Activated CD4-positive, CD25-positive, alpha-beta regulatory T cell treated with anti-CD3 and anti-CD28 coated beads, Interleukin-2, amount 50 U/mL, for 24 hours (primary cell): Measurements from ENCODE around the gene CYSRT1.

Experiments used
- ATAC-seq, 2 donors: fragments of 150-1000 bp; cut with Tn5 transposase; one replicate each; pipeline ENCODE4 v1.10.0; 2021; ENCODE audit warnings: mild to moderate bottlenecking in 1 of 2, moderate library complexity in 1 of 2

Gene CYSRT1

DNA sequence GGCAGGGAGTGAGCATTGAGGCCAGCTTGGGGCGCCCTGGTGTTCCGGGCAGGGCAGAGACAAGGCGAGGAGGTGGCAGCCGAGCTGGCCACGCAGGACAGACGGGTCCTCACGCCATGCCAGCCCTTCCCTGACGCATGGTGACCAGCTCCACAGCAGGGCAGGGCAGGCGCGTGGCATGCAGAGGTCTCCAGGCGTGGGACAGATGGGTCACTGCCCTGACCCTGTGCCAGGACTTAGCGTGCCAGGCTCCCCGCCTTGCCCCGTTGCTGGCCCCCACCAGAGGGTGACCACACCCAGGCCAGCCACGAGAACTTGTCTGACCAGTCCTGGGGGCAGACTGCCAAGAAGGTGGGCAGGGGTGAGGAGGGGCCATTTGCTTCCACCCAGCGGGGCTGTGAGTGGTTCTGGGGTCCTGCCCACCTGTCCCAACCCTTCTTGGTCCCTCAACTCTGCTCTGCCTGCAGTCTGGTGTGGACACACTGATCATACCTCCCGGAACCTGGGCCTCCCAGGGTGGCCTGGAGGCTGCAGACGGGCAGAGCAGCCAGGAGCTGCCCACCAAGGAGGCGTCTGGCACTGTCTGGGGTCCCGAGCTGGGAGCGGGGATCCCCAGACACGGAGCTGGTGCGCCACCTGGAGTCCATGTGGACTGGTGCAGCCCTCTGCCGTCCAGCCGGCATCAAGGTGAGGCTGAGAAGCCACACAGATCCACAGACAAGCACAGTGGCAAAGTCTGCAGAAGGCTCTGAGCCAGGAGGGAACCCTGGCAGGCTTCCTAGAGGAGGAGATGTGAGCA is 2.3 kb downstream of the CYSRT1 start, which contains the start of gene RNF224:
Gene RNF224 (plus strand): TSS at position 449 of the 799 bp plus-strand sequence. CDS start 834 bp downstream, outside the sequence.
- ATAC-seq: peak; percentile 30 to 33

DNA sequence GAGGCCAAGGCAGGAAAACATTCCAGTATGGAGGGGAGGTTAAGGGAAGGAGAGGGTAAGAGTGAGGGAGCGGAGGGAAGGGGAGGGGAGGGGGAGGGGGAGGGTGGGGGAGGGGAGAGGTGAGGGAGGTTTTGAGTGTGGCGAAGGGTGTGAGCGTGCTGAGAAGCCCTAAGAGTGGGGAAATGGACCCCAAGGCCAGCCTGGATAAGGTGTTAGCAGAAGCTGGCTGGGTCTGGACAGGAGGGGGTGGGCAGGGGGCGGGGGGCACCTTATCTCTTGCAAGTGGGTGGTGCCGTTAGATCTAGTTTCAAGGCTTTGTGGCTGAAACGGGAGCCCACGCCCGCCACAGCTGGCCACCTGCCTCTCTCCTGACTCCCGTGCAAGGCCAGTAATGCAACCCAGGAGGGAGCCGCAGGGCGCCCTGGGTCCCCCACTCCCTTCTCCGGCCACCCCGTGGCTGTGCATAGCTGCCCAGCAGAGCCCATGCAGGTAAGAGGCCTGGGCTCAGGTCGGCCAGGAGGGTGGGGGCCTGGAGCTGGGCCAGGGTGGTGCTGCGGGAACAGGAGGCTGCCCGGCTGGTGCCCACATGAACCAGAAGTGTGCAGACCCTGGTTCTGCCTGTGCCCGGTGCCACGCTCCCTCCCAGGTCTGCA is 3.0 kb downstream of the CYSRT1 start:
- ATAC-seq: no peak

DNA sequence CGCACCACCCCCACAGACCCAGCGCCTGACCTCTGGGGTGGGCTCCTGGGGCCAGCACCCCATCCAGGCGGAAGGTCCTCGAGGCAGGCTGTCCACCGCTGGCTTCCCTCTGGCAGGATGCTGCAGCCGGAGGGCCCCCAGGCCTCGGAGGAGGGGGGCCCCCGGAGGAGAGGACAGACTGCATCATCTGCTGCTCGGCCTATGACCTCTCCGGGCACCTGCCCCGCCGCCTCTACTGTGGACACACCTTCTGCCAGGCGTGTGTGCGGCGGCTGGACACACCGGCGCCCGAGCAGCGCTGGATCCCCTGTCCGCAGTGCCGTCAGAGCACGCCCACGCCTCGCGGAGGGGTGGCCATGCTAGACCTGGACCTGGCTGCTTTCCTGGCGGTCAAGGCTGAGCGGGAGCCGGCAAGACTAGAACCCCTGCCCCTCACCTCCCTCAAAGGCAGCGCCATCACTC is 3.6 kb downstream of the CYSRT1 start:
- no peak for ATAC-seq

DNA sequence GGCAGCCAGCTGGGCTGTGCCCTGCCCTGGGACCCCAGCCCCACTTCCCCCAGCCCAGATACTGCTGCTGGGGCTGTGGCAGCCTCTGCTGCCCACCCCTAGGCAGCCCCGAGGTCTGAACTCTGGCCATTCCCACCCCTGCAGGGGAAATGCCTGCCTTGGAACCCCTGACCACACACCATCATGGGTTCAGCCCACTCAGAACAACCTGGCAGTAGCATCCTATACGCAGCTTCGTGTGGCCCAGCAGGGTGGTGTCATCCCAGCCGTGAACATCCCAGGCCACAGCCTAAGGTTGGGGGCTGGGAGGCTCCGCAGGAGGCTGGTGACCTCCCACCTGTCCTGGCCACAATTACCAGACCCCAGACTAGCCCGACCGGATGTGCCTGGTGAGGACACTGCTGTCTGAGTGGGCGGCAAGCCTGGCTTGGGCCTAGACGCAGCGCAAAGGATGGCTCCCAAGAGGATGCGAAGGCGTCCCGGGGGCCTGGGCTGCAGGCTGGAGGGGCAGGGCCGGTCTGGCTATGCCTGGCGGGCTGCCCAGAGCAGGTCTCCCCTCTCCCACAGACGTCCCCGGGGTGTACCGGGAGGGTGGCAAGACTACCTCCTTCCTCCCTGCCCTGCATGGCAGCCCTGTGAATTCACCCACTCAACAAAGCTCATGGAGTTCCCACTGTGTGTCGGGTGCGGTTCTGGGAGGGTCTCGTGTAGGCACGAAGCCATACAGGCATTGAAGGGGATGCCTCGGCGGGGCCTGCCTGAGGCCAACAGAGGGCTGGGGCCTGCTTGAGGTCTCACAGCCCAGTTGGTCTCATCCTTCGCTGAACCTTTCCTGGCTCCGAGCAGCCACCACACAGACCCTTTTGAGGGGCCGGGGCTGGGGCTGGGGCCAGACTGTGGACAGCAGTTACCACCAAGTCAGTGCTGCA is 4.3 kb downstream of the CYSRT1 start:
- no peak for ATAC-seq

DNA sequence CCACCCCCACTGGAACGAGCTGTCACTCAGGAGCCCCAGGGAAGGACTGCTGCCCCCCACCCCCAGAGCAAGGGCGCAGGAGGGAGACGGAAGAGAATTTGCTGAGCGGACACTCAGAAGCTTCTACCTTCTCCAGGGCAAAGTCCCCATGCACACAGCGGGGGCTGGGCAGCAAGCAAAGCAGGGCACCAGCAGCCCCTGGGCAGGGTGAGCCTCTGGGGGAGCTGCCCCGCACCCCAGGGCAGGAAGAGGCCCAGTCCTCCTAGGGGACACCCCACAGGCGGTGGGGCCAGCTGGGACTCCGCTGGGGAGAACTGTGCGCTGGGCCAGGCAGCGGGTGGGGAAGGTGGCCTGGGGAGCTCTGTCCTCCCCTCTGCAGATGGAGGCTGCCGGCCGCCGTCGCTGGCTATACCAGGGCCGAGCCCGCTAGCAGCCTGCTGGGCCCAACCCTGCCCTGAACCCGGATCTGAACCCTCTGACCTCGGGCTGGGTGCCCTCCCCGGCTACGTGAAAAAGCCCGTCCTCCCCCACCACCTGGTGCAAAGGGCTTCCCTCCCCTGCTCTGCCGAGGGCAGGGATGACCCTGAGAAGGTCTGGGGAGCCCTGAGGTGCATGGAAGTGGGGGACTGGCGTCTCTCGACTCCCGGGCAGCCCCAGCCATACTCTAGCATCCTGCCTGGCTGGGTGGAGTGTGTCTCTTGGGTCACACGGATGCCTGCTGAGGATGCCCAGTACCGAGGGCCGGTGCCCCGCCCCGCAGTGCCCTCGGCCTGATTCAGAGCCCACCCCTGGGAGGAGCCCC is 5.1 kb downstream of the CYSRT1 start:
- ATAC-seq: no peak

DNA sequence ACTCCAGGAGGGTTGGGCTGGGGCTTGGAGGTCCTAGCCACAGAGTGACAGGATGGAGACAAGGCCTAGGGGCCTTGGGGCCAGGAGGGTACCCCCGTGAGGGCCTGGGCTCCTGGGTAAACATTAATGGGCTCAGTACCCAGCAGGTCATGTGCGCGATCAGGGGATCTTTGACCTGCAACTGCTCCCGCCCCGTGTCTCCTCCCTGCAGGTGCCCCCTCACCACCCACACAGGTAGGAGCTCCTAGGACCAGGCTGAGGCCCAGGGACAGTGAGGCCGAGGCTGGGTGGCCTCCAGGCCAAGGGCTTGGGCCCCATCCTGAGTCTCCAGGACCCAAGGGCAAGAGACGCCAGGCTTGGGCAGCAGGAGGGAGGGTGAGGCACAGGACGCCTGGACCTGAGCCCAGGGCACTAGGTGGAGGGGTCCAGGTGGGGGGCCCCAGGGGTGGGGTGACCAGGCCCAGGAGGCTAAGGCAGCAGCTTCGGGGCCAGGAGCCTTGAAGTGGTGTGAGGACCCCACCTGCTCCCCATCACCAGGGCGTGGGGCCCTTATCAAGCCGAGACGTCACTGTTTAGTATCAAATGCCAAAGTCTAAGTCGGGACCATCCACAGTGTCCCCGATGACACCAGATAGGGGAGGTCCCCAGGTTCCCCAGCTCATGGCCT is 5.9 kb downstream of the CYSRT1 start, which contains the start of gene SLC34A3:
Gene SLC34A3 (plus strand): TSS at position 197 of the 667 bp plus-strand sequence. CDS start 802 bp downstream, outside the sequence.
- ATAC-seq: no peak

DNA sequence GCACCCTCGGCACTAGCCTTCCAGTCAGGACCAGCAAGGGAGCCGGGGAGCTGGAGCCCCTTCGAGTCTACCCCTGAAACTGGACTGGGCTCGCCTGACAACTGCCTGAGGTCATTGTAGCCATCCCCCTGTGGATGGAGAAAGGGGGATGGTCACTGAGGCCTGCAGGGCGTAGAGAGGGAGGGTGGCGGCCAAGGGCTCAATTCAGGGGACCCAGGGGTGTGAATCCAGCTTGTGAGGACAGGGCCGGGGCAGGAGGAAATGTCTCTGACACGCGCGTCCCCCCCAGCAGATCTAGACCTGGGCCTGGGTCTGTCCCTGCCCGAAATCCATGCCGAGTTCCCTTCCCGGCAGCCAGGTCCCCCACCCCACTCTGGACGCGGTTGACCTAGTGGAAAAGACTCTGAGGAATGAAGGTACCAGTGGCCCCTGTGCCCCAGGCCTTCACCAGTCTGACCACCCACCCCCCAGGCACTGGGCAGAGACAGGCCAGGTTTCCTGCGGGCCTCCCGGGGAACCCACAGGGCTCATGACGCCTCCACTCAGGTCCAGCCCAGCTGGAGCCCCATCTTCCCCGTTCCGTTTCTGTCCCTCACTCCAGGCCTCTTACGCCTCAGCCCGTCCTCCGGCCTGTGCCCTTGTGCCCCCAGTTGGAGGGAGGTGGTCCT is 6.5 kb downstream of the CYSRT1 start:
- ATAC-seq: no peak

DNA sequence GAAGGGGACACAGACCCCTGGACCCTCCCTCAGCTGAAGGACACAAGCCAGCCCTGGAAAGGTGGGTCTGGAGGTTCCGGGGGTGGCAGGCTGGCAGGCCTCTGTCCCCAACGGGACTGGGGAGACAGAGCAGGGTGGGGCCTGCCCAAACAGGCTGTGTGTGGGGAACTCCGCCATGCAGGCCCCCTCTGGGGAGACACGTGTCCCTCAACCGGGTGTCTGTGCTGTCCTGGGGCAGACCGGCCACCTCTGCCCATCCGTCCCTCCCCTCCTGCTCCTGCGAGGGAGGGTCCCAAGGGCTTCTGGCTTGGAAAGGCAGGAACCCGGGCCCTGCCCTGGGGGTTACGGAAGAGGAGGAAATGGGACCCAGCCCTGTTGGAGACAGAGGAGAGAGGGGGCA is 7.1 kb downstream of the CYSRT1 start:
- no peak for ATAC-seq

DNA sequence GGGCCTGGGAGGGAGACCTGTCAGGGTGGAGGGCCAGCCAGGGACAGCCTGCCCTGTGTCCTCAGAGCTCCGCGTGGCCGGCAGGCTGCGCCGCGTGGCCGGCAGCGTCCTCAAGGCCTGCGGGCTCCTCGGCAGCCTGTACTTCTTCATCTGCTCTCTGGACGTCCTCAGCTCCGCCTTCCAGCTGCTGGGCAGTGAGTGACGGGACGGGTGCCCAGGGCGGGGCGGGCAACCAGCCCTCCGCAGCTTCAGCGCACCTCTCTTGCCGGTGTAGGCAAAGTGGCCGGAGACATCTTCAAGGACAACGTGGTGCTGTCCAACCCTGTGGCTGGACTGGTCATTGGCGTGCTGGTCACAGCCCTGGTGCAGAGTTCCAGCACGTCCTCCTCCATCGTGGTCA is 7.5 kb downstream of the CYSRT1 start:
- no peak for ATAC-seq

DNA sequence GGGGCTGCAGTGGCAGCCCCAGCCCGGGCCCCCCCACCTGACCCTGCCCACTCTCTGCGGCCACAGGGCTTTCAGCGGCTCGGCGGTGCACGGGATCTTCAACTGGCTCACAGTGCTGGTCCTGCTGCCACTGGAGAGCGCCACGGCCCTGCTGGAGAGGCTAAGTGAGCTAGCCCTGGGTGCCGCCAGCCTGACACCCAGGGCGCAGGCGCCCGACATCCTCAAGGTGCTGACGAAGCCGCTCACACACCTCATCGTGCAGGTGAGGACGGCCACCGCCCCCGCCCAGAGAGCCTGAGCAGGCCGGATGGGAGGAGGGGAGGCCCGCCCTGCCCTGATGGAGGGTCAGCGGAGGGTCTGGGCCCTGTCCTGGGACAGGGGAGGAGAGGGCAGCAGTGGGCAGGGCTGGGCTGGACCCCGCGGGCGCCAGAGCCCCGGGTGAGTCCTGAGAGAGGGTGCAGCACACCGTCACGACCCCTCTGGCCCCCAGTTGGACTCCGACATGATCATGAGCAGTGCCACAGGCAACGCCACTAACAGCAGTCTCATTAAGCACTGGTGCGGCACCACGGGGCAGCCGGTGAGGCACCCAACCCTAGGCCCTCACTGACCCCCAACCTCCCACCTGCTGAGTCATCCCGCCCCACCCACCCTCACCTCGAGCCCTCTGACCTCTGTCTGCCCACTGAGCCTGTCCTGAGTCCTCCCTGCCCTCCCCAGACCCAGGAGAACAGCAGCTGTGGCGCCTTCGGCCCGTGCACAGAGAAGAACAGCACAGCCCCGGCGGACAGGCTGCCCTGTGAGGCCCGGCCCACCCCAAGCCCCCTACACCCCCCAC is 8.4 kb downstream of the CYSRT1 start:
- ATAC-seq: no peak

DNA sequence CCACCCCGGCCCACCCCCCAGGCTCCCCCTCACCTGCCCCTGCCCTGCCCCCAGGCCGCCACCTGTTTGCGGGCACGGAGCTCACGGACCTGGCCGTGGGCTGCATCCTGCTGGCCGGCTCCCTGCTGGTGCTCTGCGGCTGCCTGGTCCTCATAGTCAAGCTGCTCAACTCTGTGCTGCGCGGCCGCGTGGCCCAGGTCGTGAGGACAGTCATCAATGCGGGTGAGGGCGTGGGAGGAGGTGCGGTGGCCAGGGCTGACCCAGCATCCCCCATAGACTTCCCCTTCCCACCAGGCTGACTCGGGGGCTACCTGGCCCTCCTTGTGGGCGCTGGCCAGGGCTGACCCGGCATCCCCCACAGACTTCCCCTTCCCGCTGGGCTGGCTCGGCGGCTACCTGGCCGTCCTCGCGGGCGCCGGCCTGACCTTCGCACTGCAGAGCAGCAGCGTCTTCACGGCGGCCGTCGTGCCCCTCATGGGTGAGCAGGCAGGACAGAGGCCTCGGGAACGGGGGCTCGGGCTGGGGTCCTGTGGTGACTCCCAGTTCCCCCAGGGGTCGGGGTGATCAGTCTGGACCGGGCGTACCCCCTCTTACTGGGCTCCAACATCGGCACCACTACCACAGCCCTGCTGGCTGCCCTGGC is 9.2 kb downstream of the CYSRT1 start:
- ATAC-seq: no peak

DNA sequence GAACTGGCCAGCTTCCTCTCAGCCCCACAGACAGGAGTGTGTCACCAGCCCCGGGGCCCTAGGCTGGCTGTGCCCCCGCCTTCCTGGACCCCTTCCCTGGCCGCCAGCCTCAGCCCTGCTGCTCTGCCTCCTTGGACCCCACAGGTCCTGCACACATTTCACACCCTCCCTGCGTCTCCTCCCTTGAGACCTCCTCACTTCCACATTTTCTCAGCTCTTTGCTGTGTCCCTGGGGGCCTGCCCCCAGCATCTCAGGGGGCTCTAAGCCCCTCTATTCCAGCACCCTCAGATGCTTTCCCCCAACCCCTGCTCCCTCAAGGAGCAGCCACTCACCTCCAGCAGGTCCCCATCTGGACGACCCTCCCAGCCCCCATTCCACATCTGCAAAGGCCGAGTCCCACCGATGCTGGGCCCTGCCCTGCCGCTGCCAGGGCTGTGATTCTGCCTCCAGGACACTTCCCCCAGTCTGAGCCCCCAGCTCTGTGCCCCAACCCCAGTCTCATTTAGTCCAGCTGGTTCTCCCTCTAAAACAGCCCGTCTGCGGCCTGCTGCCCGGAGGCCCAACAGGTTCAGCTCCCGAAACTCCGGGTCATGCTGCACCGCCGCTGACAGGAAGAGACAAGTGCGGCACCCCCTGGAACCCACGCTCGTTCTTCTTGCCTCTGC is 9.9 kb downstream of the CYSRT1 start:
- no peak for ATAC-seq

DNA sequence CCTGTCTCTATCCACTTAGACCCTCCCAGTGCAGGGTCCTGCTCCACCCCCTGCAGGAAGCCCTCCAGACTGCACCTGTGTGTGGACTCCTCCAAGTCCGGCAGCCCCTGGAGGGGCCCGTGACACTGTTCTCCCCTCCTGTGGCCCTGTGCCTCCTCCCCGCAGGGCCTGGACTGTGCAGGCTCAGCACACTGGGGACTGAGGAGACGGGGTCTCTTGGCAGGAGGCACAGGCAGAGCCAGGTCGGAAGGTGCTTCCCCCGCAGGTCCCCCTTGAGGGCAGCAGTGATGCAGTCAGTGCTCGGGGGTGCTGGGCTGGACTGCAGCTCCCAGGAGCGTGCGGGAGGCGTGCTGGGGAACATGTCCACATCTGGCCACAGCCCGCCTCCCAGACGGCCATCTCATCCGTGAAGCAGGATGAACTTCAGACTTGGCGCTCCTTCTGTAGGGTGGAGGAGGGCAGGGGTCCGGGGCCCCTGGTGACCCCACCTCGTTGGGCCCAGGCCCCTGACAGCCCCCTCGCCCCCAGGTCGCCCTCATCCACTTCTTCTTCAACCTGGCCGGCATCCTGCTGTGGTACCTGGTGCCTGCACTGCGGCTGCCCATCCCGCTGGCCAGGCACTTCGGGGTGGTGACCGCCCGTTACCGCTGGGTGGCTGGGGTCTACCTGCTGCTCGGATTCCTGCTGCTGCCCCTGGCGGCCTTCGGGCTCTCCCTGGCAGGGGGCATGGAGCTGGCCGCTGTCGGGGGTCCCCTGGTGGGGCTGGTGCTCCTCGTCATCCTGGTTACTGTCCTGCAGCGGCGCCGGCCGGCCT is 10.7 kb downstream of the CYSRT1 start:
- no peak for ATAC-seq

DNA sequence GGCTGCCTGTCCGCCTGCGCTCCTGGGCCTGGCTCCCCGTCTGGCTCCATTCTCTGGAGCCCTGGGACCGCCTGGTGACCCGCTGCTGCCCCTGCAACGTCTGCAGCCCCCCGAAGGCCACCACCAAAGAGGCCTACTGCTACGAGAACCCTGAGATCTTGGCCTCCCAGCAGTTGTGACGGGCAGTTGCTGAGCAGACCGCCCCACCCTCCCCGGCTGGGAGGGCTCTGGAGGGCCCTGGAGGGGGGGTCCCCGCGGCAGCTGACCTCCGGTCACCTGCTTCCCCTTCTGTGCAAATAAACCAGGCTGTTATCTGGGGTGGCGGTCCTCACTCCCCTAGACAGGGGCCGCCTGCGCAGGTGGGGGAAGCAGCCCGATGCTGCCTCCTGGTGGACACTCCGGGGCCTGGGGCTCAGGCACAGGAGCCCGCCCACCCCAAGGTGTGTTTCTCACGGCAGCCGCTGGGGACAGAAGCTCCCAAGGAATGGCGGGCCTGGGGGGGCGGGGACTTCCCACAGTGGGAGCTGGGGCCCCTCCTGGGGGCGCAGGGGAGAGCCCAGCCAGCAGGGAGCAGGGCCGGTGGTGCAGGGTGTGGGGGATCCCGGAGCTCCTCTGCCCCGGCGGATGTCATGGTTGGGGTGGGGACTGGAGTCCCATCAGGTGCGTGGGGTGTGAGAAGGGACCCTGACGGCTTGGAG is 11.4 kb downstream of the CYSRT1 start:
- peak; percentile 25 to 27 for ATAC-seq

DNA sequence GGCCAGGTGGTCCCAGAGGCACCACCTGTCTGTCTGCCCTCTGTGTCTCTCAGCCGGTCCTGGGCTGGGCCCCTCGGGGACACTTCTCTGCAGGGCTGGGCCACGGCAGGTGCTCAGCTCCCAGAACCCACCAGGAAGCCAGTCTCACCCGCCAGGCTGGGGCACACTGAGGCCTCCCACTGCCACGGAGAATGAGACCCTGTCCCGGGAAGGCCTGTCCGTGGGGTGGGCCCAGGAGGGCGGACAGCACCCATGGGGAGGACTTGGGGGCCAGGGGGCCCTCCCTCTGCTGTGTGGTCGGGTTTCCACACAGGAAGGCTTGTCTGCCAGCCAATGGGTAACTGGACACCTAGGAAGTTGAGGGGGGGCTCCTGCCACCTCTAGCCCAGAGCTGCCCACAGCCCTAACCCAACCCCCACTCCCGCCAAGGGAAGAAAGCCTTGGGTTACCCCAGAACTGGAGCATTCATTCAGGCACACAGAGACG is 12.0 kb downstream of the CYSRT1 start:
- no peak for ATAC-seq

DNA sequence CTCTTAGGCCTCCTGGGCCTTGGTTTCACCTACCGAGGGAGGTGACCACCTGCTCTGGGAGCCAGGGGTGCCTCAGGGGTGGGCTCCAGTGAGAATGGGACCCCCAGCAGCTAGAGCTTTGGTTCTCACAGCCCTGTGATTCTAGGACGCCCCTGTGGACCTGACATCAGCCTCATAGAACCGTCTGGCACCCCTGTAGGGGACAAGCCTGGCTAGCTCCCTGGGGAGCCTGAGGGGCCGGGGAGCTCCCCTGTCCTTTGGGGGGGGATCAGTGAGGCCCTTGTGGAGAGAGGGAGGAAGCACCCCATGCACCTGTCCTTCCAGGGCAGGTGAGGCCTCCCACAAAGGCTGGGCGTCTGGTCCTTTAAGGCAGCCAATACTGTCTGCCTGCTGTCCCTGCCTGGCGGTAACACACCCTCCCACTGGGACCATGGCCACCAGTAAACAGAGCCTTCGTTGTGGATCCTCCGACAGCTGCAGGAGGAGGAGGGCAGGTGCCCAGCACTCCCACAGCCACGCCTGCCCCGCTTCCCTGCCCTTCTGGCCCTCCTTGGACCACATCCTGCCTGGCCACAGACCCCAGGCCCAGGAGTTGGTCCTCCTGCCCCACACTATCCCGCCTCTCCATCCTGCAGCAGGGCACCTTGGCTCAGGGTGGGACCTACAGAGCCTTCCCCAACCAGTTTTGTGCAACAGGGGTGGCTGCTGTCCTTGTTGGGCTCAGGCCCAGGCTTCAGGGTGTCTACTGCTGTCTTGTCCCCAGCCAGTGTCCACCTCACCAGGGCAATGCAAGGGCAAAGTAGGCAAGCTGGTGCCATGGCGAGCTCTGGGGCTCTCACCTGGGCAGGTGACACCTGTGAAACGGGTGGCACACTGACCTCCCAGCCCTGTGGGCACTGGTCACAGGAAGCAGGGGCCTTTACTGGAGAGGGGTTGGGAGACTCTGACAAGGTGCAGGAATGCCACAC is 13.1 kb downstream of the CYSRT1 start:
- ATAC-seq: no peak
